ENCODE data around the gene ARHGAP42.

The ARHGAP42 gene

GRCh38 chr11:101022256-101022655 lies 335.2 kb downstream of the ARHGAP42 start:
- DNase-seq (ENCODE audit: low read depth) = peak; percentile 85
- TF ChIP-seq CTCF (IDR thresholded peaks at IDR 0.05; ENCODE audit: control insufficient read depth, extremely low read depth, insufficient read depth) = no peak
- H3K4me3 ChIP-seq (ENCODE audit: low read depth, low read length) = no peak overlapping the region

GRCh38 chr11:101028644-101029043 lies 341.6 kb downstream of the ARHGAP42 start:
- H3K4me3 ChIP-seq (ENCODE audit: low read depth, low read length) = no peak overlapping the region
- no peak for TF ChIP-seq CTCF (IDR thresholded peaks at IDR 0.05; ENCODE audit: control insufficient read depth, extremely low read depth, insufficient read depth)
- DNase-seq (ENCODE audit: low read depth) = no peak

- TF ChIP-seq CTCF (IDR thresholded peaks at IDR 0.05; ENCODE audit: control insufficient read depth, extremely low read depth, insufficient read depth) = no peak
- DNase-seq (ENCODE audit: low read depth) = no peak
- no peak overlapping the region for H3K4me3 ChIP-seq (ENCODE audit: low read depth, low read length)
Measured at GRCh38 chr11:101030015-101030414, 342.9 kb downstream of the ARHGAP42 start.

- TF ChIP-seq CTCF (IDR thresholded peaks at IDR 0.05; ENCODE audit: control insufficient read depth, extremely low read depth, insufficient read depth) = no peak
- DNase-seq (ENCODE audit: low read depth) = no peak
- H3K4me3 ChIP-seq (ENCODE audit: low read depth, low read length) = no peak overlapping the region
Measured at GRCh38 chr11:101030692-101031091, 343.6 kb downstream of the ARHGAP42 start.

GRCh38 chr11:101031713-101032112 lies 344.6 kb downstream of the ARHGAP42 start:
- DNase-seq (ENCODE audit: low read depth) = no peak
- no peak overlapping the region for H3K4me3 ChIP-seq (ENCODE audit: low read depth, low read length)
- no peak for TF ChIP-seq CTCF (IDR thresholded peaks at IDR 0.05; ENCODE audit: control insufficient read depth, extremely low read depth, insufficient read depth)

GRCh38 chr11:101032991-101033390 lies 345.9 kb downstream of the ARHGAP42 start:
- H3K4me3 ChIP-seq (ENCODE audit: low read depth, low read length) = no peak overlapping the region
- no peak for DNase-seq (ENCODE audit: low read depth)
- TF ChIP-seq CTCF (IDR thresholded peaks at IDR 0.05; ENCODE audit: control insufficient read depth, extremely low read depth, insufficient read depth) = no peak

- DNase-seq (ENCODE audit: low read depth) = peak; percentile 87
- no peak overlapping the region for H3K4me3 ChIP-seq (ENCODE audit: low read depth, low read length)
- no peak for TF ChIP-seq CTCF (IDR thresholded peaks at IDR 0.05; ENCODE audit: control insufficient read depth, extremely low read depth, insufficient read depth)
Measured at GRCh38 chr11:101034076-101034475, 347.0 kb downstream of the ARHGAP42 start.

Data from LNCaP clone FGC (cell line).